HL-60 (cell line): ENCODE results near the gene AADAT.

Experiments used
- CTCF ChIP-seq: IDR thresholded peaks from one replicate; pipeline ENCODE4 v1.5.1; 2011; ENCODE audit warnings: low read length, control low read depth, inconsistent platforms; ENCODE audit not compliant: insufficient read depth
- POLR2AphosphoS5 ChIP-seq: IDR thresholded peaks from 2 replicates; pipeline ENCODE4 v1.6.1; 2012; ENCODE audit warnings: low read depth
- REST ChIP-seq: IDR thresholded peaks from 2 replicates; pipeline ENCODE4 v1.6.1; 2012; ENCODE audit warnings: low read depth; ENCODE audit not compliant: insufficient replicate concordance

GRCh38 chr4:170017252-170017651 is 72.5 kb downstream of the AADAT start:
- TF ChIP-seq POLR2AphosphoS5: no peak
- TF ChIP-seq CTCF: no peak
- no peak for TF ChIP-seq REST
